ENCODE measurements around the gene PBXIP1.
"Not testable (repeated sequence)": the region's sequence is repeated elsewhere in the genome, so short reads cannot be mapped to it uniquely, and the experiment has no call there.

Gene PBXIP1

GRCh38 chr1:154983776-154984466 is 28.0 kb upstream of the PBXIP1 start:
- TF ChIP-seq CTCF (IDR thresholded peaks at IDR 0.05; ENCODE audit: low read depth, low read length, missing control alignments): no peak

GRCh38 chr1:154982897-154983648 is 27.2 kb upstream of the PBXIP1 start, which contains the start of gene FLAD1:
Gene FLAD1 (plus strand): TSS chr1:154983344. CDS start chr1:154983695, 351 bp downstream.
- peak; percentile 100 for DNase-seq (ENCODE audit: extremely low read depth, low read depth)
- H3K4me3 ChIP-seq (replicated peaks; ENCODE audit: low read depth, low read length): peak within 1 kb of the TSS; percentile 94
- no peak for TF ChIP-seq CTCF (IDR thresholded peaks at IDR 0.05; ENCODE audit: low read depth, low read length, missing control alignments)

More at GRCh38 chr1:154983776-154984466, 28.0 kb upstream of the PBXIP1 start:
- H3K4me3 ChIP-seq (replicated peaks; ENCODE audit: low read depth, low read length): peak overlapping the region; percentile 94
- DNase-seq (ENCODE audit: extremely low read depth, low read depth): no peak

GRCh38 chr1:154982341-154982740 is 26.4 kb upstream of the PBXIP1 start:
- peak overlapping the region; percentile 94 for H3K4me3 ChIP-seq (replicated peaks; ENCODE audit: low read depth, low read length)
- TF ChIP-seq CTCF (IDR thresholded peaks at IDR 0.05; ENCODE audit: low read depth, low read length, missing control alignments): no peak
- DNase-seq (ENCODE audit: extremely low read depth, low read depth): no peak

- no peak overlapping the region for H3K4me3 ChIP-seq (replicated peaks; ENCODE audit: low read depth, low read length)
- TF ChIP-seq CTCF (IDR thresholded peaks at IDR 0.05; ENCODE audit: low read depth, low read length, missing control alignments): no peak
- DNase-seq (ENCODE audit: extremely low read depth, low read depth): no peak
Observed at GRCh38 chr1:154978360-154978759, 22.5 kb upstream of the PBXIP1 start.

DNA sequence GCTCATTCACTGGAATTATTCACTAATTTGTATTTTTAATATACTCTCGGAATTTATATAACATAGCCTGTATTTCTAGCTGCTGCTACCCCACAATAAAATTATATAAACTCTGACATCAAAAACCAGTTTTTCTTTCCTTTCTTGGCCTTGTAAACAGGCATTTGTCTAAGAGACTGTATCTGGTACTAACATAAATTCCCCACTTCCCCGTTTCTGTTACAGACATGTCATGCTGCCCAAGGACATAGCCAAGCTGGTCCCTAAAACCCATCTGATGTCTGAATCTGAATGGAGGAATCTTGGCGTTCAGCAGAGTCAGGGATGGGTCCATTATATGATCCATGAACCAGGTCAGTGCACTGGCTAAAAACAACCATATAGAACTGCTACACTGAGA is 21.9 kb upstream of the PBXIP1 start:
- not testable (repeated sequence) for H3K4me3 ChIP-seq (replicated peaks; ENCODE audit: low read depth, low read length); DNase-seq (ENCODE audit: extremely low read depth, low read depth)

GRCh38 chr1:154975409-154976059 is 19.6 kb upstream of the PBXIP1 start:
- no peak for DNase-seq (ENCODE audit: extremely low read depth, low read depth)
- peak overlapping the region; percentile 72 for H3K4me3 ChIP-seq (replicated peaks; ENCODE audit: low read depth, low read length)
- TF ChIP-seq CTCF (IDR thresholded peaks at IDR 0.05; ENCODE audit: low read depth, low read length, missing control alignments): no peak
